Measurements from ENCODE around the gene TLE5. TPM values are rescaled to one million over a fixed set of nuclear protein-coding genes. Genes with fewer than 3 reads are reported as not detected.

Gene TLE5
- total and polyA plus RNA-seq, 2 experiments from 2014 or later, result 260 to 308 TPM

DNA sequence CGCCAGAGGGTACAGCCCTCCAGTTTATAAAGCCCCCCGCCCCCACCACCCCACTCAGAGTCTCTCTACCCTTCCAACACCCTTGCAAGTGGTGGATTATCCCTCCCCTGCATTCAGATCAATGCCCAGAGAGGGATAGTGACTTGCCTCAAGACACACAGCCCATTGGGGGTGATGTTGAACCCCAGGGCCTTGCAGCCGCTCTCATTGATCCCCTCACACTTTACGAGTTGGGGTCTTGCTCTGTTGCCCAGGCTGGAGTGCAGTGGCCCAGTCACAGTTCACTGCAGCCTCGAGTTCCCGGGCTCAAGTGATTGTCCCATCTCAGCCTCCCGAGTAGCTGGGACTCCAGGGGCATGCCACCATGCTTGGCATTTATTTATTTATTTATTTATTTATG lies 44.4 kb downstream of the TLE5 start:
- no peak overlapping the region for H3K27ac ChIP-seq
- H3K4me1 ChIP-seq (ENCODE audit: insufficient read depth), result no peaks in the 10 kb centered on the region
- no peaks in the 10 kb centered on the region for H3K36me3 ChIP-seq (replicated peaks; ENCODE audit: insufficient read depth, low read depth)
- no peak for DNase-seq (ENCODE audit: low spot score)
- no peaks in the 10 kb centered on the region for H4K20me1 ChIP-seq (ENCODE audit: insufficient read depth, poor library complexity, severe bottlenecking)
- H3K9me2 ChIP-seq (replicated peaks; ENCODE audit: insufficient read depth), result no peaks in the 10 kb centered on the region
- no peaks in the 10 kb centered on the region for H3K27me3 ChIP-seq
- no peaks in the 10 kb centered on the region for H3K9me3 ChIP-seq (ENCODE audit: low read depth)
- H3K79me2 ChIP-seq, result no peaks in the 10 kb centered on the region
- no peak for TF ChIP-seq EZH2phosphoT487 (IDR thresholded peaks at IDR 0.05; ENCODE audit: low read depth, severe bottlenecking, unreplicated experiment)
- no peak for TF ChIP-seq CTCF (IDR thresholded peaks at IDR 0.05; ENCODE audit: poor library complexity)
- no peak for TF ChIP-seq EZH2 (IDR thresholded peaks at IDR 0.05; ENCODE audit: borderline replicate concordance)
- H3K4me3 ChIP-seq, result no peak overlapping the region
- no peak overlapping the region for H3K4me2 ChIP-seq
- no peak overlapping the region for H2AFZ ChIP-seq
- WGBS (ENCODE audit: low lambda C conversion rate, missing lambda C conversion rate), result 96% methylated on average over 7 of the region's 7 CpGs

DNA sequence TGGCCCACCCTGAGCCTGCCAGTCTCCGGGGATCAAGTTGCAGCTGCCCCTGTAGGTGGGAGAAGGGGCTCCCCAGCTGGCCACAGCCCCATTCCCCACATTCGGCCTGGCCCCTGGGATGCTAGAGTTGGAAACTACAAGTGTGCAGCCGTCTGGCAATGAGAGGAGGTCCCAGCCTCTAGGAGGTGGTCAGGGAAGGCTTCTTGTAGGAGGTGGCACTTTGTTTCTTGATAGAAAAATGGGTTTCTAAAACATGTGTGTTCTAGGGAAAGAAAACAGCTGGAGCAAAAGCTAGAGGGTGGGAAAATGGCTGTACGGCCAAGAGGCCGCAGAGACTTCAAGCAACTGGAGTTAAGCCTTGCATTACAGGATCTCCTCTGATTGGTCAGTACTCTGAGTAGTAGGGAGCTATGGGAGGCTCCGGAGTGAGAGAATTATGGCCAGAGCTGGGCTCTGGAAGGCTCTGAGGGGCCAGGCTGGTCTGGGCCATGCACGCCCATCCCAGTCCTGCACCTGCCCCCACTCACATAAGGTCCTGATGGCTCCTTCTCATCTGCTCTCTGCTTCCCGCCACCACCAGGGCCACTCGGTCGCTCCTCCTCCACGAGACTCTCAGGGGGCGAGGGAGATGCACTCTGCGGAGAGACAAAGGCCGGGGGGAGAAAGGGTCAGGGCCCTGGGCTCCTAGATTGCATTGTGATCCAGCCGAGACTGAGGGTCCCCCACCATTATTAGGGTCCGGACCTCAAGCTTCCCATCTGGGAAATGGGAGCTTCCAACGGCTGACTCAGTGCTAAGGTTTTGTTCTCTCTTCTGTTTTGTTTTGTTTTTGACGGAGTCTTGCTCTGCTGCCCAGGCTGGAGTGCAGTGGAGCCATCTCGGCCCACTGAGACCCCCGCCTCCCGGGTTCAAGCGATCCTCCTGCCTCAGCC lies 46.9 kb downstream of the TLE5 start:
- no peaks in the 10 kb centered on the region for H3K36me3 ChIP-seq (replicated peaks; ENCODE audit: insufficient read depth, low read depth)
- H3K27me3 ChIP-seq, result no peaks in the 10 kb centered on the region
- no peak for DNase-seq (ENCODE audit: low spot score)
- no peaks in the 10 kb centered on the region for H3K9me3 ChIP-seq (ENCODE audit: low read depth)
- no peak overlapping the region for H3K27ac ChIP-seq
- H3K9me2 ChIP-seq (replicated peaks; ENCODE audit: insufficient read depth), result no peaks in the 10 kb centered on the region
- H4K20me1 ChIP-seq (ENCODE audit: insufficient read depth, poor library complexity, severe bottlenecking), result no peaks in the 10 kb centered on the region
- TF ChIP-seq CTCF (IDR thresholded peaks at IDR 0.05; ENCODE audit: poor library complexity) (no peak), EZH2phosphoT487 (IDR thresholded peaks at IDR 0.05; ENCODE audit: low read depth, severe bottlenecking, unreplicated experiment) (no peak), EZH2 (IDR thresholded peaks at IDR 0.05; ENCODE audit: borderline replicate concordance) (no peak)
- H2AFZ ChIP-seq, result no peak overlapping the region
- 92% methylated on average over 22 of the region's 22 CpGs for WGBS (ENCODE audit: low lambda C conversion rate, missing lambda C conversion rate)
- no peak overlapping the region for H3K4me2 ChIP-seq
- no peaks in the 10 kb centered on the region for H3K4me1 ChIP-seq (ENCODE audit: insufficient read depth)
- H3K79me2 ChIP-seq, result no peaks in the 10 kb centered on the region
- H3K4me3 ChIP-seq, result no peak overlapping the region

GRCh38 chr19:3014135-3014534 lies 48.2 kb downstream of the TLE5 start:
- Histone ChIP-seq H4K20me1 (ENCODE audit: insufficient read depth, poor library complexity, severe bottlenecking) (no peaks in the 10 kb centered on the region), H3K36me3 (replicated peaks; ENCODE audit: insufficient read depth, low read depth) (no peaks in the 10 kb centered on the region), H3K4me3 (no peak overlapping the region), H3K27ac (no peak overlapping the region), H3K9me3 (ENCODE audit: low read depth) (no peaks in the 10 kb centered on the region), H3K79me2 (no peaks in the 10 kb centered on the region), H3K4me1 (ENCODE audit: insufficient read depth) (no peaks in the 10 kb centered on the region), H3K27me3 (no peaks in the 10 kb centered on the region), H3K4me2 (no peak overlapping the region), H3K9me2 (replicated peaks; ENCODE audit: insufficient read depth) (no peaks in the 10 kb centered on the region), H2AFZ (no peak overlapping the region)
- no peak for DNase-seq (ENCODE audit: low spot score)
- 98% methylated on average over 8 of the region's 8 CpGs for WGBS (ENCODE audit: low lambda C conversion rate, missing lambda C conversion rate)
- TF ChIP-seq EZH2 (IDR thresholded peaks at IDR 0.05; ENCODE audit: borderline replicate concordance), result no peak
- no peak for TF ChIP-seq CTCF (IDR thresholded peaks at IDR 0.05; ENCODE audit: poor library complexity)
- no peak for TF ChIP-seq EZH2phosphoT487 (IDR thresholded peaks at IDR 0.05; ENCODE audit: low read depth, severe bottlenecking, unreplicated experiment)

Measured in hepatocyte (in vitro differentiated cells).